Spleen (tissue), 7 donors: ENCODE results near the gene ZNF18.

Experiments
- POLR2A ChIP-seq, 3 donors: fragments of 450-650 bp; IDR thresholded peaks; one replicate each; pipeline ENCODE4 v1.5.1; 2017; ENCODE audit warnings: antibody characterized with exemption in 3 of 3, mild to moderate bottlenecking in 1 of 3
- TF ChIP-seq, protein P1 (sequence below), 11 experiments: fragments of 200-600 bp in 7 of 11; fragments of 450-650 bp in 4 of 11; sonication (generic) in 4 of 11; IDR thresholded peaks in 8 of 11; conservative IDR thresholded peaks in 3 of 11; 1 replicate in 7 of 11; 2 replicates in 4 of 11; pipeline versions ENCODE4 v1.4.0 to v1.8.0; 2016 to 2021; ENCODE audit warnings: antibody characterized with exemption in 11 of 11, inconsistent platforms in 4 of 11, mild to moderate bottlenecking in 1 of 11
- donor health status: DM: no; HTN: no; CAD: no; lungs with moderate emphysema.
- donor health status: DM: no; HTN: no; CAD: no.
- donor health status: DM: no; HTN: no; CAD: no.

DNA sequence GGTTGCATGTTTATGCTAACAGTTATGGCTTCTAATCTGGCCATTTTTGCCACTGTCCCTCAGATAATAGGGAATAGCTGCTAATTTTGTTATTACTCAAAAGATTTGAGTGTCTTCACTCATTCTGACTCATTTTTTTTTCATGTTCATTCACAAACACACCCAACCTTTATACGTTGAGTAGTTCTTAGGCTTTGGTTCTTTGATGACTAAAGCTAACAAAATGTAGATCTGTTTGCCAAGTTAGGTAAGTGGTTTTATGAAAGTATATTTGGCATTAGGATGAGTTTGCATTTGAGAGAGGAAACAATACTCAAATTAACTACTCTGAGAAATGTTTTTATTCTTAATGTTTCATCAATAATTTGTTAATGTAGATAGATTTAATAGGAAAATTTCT lies 27.1 kb upstream of the ZNF18 start:
- TF ChIP-seq, protein P1, sequence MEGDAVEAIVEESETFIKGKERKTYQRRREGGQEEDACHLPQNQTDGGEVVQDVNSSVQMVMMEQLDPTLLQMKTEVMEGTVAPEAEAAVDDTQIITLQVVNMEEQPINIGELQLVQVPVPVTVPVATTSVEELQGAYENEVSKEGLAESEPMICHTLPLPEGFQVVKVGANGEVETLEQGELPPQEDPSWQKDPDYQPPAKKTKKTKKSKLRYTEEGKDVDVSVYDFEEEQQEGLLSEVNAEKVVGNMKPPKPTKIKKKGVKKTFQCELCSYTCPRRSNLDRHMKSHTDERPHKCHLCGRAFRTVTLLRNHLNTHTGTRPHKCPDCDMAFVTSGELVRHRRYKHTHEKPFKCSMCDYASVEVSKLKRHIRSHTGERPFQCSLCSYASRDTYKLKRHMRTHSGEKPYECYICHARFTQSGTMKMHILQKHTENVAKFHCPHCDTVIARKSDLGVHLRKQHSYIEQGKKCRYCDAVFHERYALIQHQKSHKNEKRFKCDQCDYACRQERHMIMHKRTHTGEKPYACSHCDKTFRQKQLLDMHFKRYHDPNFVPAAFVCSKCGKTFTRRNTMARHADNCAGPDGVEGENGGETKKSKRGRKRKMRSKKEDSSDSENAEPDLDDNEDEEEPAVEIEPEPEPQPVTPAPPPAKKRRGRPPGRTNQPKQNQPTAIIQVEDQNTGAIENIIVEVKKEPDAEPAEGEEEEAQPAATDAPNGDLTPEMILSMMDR (IDR thresholded peaks at IDR 0.05 in 8 of 11, conservative IDR thresholded peaks at IDR 0.05 in 3 of 11), result no peak
- TF ChIP-seq POLR2A (IDR thresholded peaks at IDR 0.05), result no peak
